Measurements from ENCODE around the gene MSGN1. TPM values are rescaled to one million over a fixed set of nuclear protein-coding genes. Genes with fewer than 3 reads are reported as not detected.

The MSGN1 gene
- total RNA-seq, 1 donor from 2014 or later: not detected

DNA sequence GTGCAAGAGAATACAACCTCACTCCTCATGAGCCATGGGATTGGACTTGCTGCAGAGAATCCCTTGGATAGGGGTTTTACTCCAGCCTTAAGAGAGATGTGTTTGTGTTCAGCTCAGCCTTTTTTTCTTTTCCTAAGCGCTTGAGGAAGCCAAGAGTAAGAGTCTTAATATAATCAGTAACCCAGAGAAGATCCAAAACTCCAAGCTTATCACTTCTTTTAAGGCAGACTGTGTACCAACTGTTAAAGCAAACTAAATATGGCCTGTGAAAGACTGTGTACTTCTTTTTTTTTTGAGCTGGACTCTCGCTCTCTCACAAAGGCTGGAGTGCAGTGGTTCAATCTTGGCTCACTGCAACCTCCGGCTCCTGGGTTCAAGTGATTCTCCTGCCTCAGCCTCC is 30.4 kb downstream of the MSGN1 start:
- TF ChIP-seq, protein P1, sequence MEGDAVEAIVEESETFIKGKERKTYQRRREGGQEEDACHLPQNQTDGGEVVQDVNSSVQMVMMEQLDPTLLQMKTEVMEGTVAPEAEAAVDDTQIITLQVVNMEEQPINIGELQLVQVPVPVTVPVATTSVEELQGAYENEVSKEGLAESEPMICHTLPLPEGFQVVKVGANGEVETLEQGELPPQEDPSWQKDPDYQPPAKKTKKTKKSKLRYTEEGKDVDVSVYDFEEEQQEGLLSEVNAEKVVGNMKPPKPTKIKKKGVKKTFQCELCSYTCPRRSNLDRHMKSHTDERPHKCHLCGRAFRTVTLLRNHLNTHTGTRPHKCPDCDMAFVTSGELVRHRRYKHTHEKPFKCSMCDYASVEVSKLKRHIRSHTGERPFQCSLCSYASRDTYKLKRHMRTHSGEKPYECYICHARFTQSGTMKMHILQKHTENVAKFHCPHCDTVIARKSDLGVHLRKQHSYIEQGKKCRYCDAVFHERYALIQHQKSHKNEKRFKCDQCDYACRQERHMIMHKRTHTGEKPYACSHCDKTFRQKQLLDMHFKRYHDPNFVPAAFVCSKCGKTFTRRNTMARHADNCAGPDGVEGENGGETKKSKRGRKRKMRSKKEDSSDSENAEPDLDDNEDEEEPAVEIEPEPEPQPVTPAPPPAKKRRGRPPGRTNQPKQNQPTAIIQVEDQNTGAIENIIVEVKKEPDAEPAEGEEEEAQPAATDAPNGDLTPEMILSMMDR (IDR thresholded peaks at IDR 0.05): no peak
- no peak for TF ChIP-seq POLR2A (IDR thresholded peaks at IDR 0.05)
- TF ChIP-seq POLR2AphosphoS5 (IDR thresholded peaks at IDR 0.05; ENCODE audit: insufficient read depth in 1 of 2, low read depth in 1 of 2): no peak

DNA sequence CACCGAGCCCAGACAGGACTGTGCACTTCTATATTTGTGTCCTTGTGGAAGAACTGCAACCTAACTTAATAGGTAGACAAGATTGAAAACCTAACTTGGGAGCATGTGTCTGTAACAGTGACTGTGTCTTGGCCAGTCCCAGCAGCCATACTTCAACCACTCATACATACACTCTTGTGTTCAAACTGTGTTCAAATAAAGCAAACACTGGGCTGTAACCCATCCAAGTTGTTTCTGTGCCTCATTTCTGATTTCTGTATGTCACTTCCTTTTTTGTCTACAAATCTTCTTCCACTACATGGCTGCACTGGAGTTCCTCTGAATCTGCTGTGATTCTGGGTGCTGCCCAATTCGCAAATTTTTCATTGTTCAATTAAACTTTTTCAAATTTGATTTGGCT is 31.0 kb downstream of the MSGN1 start:
- DNase-seq (ENCODE audit: extremely low spot score in 2 of 2): peak in 1 of 2 donors; percentile 47
- no peak overlapping the region for H3K27ac ChIP-seq

More for the DNA sequence above, 30.4 kb downstream of the MSGN1 start:
- intact Hi-C loops (cut with DNase I): no loop called here
- Histone ChIP-seq H3K27ac (no peak overlapping the region), H3K4me3 (no peak overlapping the region), H3K36me3 (no peaks in the 10 kb centered on the region), H3K27me3 (no peaks in the 10 kb centered on the region), H3K4me1 (no peaks in the 10 kb centered on the region), H3K9me3 (no peaks in the 10 kb centered on the region)
- no peak for DNase-seq (ENCODE audit: extremely low spot score in 2 of 2)

DNA sequence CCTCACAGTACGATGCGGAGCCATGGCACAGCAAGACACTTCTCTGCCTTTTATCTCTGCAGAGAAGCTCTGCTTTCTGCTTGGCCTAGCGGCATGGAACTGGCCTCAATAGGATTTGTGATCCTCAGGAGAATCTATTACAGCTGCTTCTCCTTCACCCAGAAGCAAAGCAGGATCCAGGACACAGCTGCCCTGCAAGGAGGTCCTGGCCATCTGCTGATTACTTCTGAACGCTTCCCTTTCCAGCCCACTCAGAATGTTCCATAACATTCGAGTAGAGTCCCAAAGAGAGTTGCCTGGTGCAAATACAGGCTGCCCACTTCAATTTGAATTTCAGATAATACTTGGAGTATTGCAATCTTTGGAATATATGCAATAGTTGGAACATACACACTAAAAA is 33.0 kb downstream of the MSGN1 start:
- no peaks in the 10 kb centered on the region for H3K36me3 ChIP-seq
- intact Hi-C loops (cut with DNase I): no loop called here

More for the DNA sequence above, 31.0 kb downstream of the MSGN1 start:
- TF ChIP-seq POLR2A (IDR thresholded peaks at IDR 0.05): no peak
- TF ChIP-seq POLR2AphosphoS5 (IDR thresholded peaks at IDR 0.05; ENCODE audit: insufficient read depth in 1 of 2, low read depth in 1 of 2): no peak
- TF ChIP-seq, protein P1 (IDR thresholded peaks at IDR 0.05): no peak
- H3K4me3 ChIP-seq: no peak overlapping the region
- H3K4me1 ChIP-seq: no peaks in the 10 kb centered on the region
- H3K36me3 ChIP-seq: no peaks in the 10 kb centered on the region
- intact Hi-C loops (cut with DNase I): no loop called here
- no peaks in the 10 kb centered on the region for H3K9me3 ChIP-seq
- H3K27me3 ChIP-seq: no peaks in the 10 kb centered on the region

DNA sequence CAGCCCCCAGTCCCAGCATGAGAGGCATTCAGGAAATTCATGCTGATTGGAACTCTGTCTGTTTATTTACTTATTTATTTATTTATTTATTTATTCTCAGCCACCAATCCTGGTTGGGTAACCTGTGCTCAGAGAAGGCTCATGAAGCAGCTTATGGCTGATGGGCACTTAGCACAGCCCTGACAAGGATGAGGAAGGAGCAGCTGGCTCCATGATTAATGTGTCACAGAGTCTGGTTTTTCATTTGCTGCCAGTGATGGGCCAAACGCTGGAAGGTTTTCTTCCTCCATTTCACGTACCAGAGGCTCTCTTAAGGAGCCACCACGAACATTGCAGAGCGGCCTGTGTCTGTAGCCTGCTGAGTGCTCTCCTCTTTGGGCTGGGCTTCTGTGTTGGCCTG is 33.9 kb downstream of the MSGN1 start:
- Histone ChIP-seq H3K4me1 (no peaks in the 10 kb centered on the region), H3K4me3 (no peak overlapping the region), H3K36me3 (no peaks in the 10 kb centered on the region), H3K27me3 (no peaks in the 10 kb centered on the region), H3K9me3 (no peaks in the 10 kb centered on the region), H3K27ac (no peak overlapping the region)
- intact Hi-C loops (cut with DNase I): loop anchor here (10.0 kb wide), 1 partner anchor 305 kb away; no protein-coding TSS in a partner anchor
- peak in 1 of 2 donors; percentile 54 for DNase-seq (ENCODE audit: extremely low spot score in 2 of 2)
- TF ChIP-seq POLR2AphosphoS5 (IDR thresholded peaks at IDR 0.05; ENCODE audit: insufficient read depth in 1 of 2, low read depth in 1 of 2) (no peak), POLR2A (IDR thresholded peaks at IDR 0.05) (no peak)
- TF ChIP-seq, protein P1 (IDR thresholded peaks at IDR 0.05): no peak

More for the DNA sequence above, 33.0 kb downstream of the MSGN1 start:
- peak in 1 of 2 donors; percentile 49 for DNase-seq (ENCODE audit: extremely low spot score in 2 of 2)
- H3K4me1 ChIP-seq: no peaks in the 10 kb centered on the region
- H3K27ac ChIP-seq: no peak overlapping the region
- no peak overlapping the region for H3K4me3 ChIP-seq
- H3K9me3 ChIP-seq: no peaks in the 10 kb centered on the region
- TF ChIP-seq, protein P1 (IDR thresholded peaks at IDR 0.05): no peak
- TF ChIP-seq POLR2AphosphoS5 (IDR thresholded peaks at IDR 0.05; ENCODE audit: insufficient read depth in 1 of 2, low read depth in 1 of 2): no peak
- TF ChIP-seq POLR2A (IDR thresholded peaks at IDR 0.05): no peak
- no peaks in the 10 kb centered on the region for H3K27me3 ChIP-seq

DNA sequence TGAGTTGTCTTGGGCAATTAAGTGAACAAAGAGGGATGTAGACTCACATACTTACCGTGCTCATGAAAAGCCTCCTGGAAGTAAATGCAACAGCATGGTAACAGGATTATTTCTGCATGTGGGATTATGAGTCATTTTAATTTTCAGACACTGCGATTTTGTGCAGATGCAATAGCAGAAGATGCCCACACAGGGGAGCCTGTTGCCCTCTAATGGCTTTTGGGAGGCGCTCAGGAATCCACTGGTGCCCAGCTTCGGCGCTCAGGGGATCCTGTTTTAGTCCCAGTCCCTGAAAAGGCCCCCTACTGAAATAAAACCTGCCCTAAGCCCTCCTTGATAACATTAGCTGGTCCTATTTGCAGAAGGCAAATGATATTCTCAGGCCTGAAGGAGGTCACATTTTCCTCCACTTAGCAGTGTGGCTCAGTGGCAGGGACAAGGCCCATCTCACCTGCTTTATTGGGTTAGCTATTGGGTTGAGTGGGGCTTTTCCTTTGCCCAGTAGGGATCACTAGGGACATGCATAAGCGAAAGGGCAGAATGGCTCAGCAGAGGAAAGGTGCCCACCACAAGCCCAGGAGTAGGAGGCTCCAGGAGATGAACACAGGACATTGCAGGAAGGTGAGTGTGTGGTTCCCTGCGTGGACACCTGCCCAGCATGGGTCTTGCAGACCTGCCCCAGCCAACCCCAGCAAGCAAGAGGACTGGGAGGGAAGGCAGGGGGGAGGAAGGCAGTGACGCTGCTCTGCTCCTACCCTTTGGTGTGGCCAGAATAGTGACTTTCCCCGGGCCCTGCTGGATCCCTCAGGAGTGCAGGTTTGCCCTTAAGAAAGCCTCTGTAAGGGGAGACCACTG is 35.7 kb downstream of the MSGN1 start:
- no peaks in the 10 kb centered on the region for H3K27me3 ChIP-seq
- H3K27ac ChIP-seq: no peak overlapping the region
- no peaks in the 10 kb centered on the region for H3K4me1 ChIP-seq
- no peak overlapping the region for H3K4me3 ChIP-seq
- DNase-seq (ENCODE audit: extremely low spot score in 2 of 2): peak in 1 of 2 donors; percentile 80
- H3K9me3 ChIP-seq: no peaks in the 10 kb centered on the region
- intact Hi-C loops (cut with DNase I): loop anchor here (10.0 kb wide), 1 partner anchor 303 kb away; no protein-coding TSS in a partner anchor
- H3K36me3 ChIP-seq: no peaks in the 10 kb centered on the region
- no peak for TF ChIP-seq POLR2AphosphoS5 (IDR thresholded peaks at IDR 0.05; ENCODE audit: insufficient read depth in 1 of 2, low read depth in 1 of 2)
- TF ChIP-seq, protein P1 (IDR thresholded peaks at IDR 0.05): peak; percentile 69 to 74 (median 71)
